ENCODE measurements around the gene DGAT2.

The DGAT2 gene

GRCh38 chr11:75814677-75815344 lies 46.2 kb downstream of the DGAT2 start, which contains the start of gene UVRAG:
Gene UVRAG, plus strand, starts transcription at chr11:75815210. Its CDS starts 198 bp downstream, at chr11:75815408.
- H3K36me3 ChIP-seq (ENCODE audit: control insufficient read depth in 2 of 2, insufficient read depth in 1 of 2, low read length in 2 of 2), result no peaks in the 10 kb centered on the region
- H3K9me3 ChIP-seq (ENCODE audit: control insufficient read depth, insufficient read depth, low read depth, low read length), result no peaks in the 10 kb centered on the region
- ChIA-PET CTCF (interaction anchor here (0.6 to 2.1 kb wide), 5 partner anchors 9 to 394 kb away, joined by 3 to 14 read pairs (median 7); no protein-coding TSS in a partner anchor), POLR2A (interaction anchor here (1.5 kb wide), 1 partner anchor 393 kb away, joined by 4 read pairs; no protein-coding TSS in a partner anchor)
- H3K27ac ChIP-seq (ENCODE audit: extremely low read depth, low read depth, low read length), result peak within 1 kb of the TSS; percentile 67
- H3K4me3 ChIP-seq (ENCODE audit: low read depth, low read length), result peak within 1 kb of the TSS; percentile 90
- H3K4me1 ChIP-seq (ENCODE audit: control insufficient read depth, insufficient read depth, low read length), result no peaks in the 10 kb centered on the region
- TF ChIP-seq ZNF398 (tag by site-specific recombination; IDR thresholded peaks at IDR 0.05), result peak; percentile 48
- no peak for TF ChIP-seq GLI2 (tag by site-specific recombination; IDR thresholded peaks at IDR 0.05; ENCODE audit: borderline replicate concordance, low read depth)
- no peak for TF ChIP-seq ZNF266 (tag by site-specific recombination; IDR thresholded peaks at IDR 0.05; ENCODE audit: low read depth)
- no peak for TF ChIP-seq ZNF169 (tag by site-specific recombination; IDR thresholded peaks at IDR 0.05)
- TF ChIP-seq ZNF449 (tag by site-specific recombination; IDR thresholded peaks at IDR 0.05), result no peak
- TF ChIP-seq ZNF830 (tag by site-specific recombination; IDR thresholded peaks at IDR 0.05; ENCODE audit: low read depth), result no peak
- TF ChIP-seq YY1 (tag by site-specific recombination; IDR thresholded peaks at IDR 0.05), result no peak; the same call in 1 of the 2 replicates
- no peak for TF ChIP-seq PATZ1 (tag by site-specific recombination; IDR thresholded peaks at IDR 0.05)
- TF ChIP-seq SP7 (tag by site-specific recombination; IDR thresholded peaks at IDR 0.05), result no peak
- TF ChIP-seq ZEB2 (tag by site-specific recombination; IDR thresholded peaks at IDR 0.05), result peak; percentile 71
- TF ChIP-seq ZNF155 (tag by site-specific recombination; IDR thresholded peaks at IDR 0.05), result no peak
- no peak for TF ChIP-seq ZNF837 (tag by site-specific recombination; IDR thresholded peaks at IDR 0.05)
- TF ChIP-seq ZNF76 (tag by site-specific recombination; IDR thresholded peaks at IDR 0.05; ENCODE audit: borderline replicate concordance, low read depth), result peak; percentile 37; the same call in 1 of the 2 replicates
- no peak for TF ChIP-seq ZNF777 (tag by site-specific recombination; IDR thresholded peaks at IDR 0.05; ENCODE audit: borderline replicate concordance)
- no peak for TF ChIP-seq ZNF544 (tag by site-specific recombination; IDR thresholded peaks at IDR 0.05)
- TF ChIP-seq SETDB1 (IDR thresholded peaks at IDR 0.05; ENCODE audit: insufficient read length, low read length), result no peak
- no peak for TF ChIP-seq ZNF501 (tag by site-specific recombination; IDR thresholded peaks at IDR 0.05)
- TF ChIP-seq ZNF843 (tag by site-specific recombination; IDR thresholded peaks at IDR 0.05), result no peak
- TF ChIP-seq ZNF626 (tag by site-specific recombination; IDR thresholded peaks at IDR 0.05), result no peak
- no peak for TF ChIP-seq ZNF214 (tag by site-specific recombination; IDR thresholded peaks at IDR 0.05; ENCODE audit: borderline replicate concordance)
- no peak for TF ChIP-seq ZNF549 (tag by site-specific recombination; IDR thresholded peaks at IDR 0.05)
- no peak for TF ChIP-seq ZNF558 (tag by site-specific recombination; IDR thresholded peaks at IDR 0.05)
- no peak for TF ChIP-seq ZBTB6 (tag by site-specific recombination; IDR thresholded peaks at IDR 0.05)
- TF ChIP-seq ZBTB21 (tag by site-specific recombination; IDR thresholded peaks at IDR 0.05), result no peak
- no peak for TF ChIP-seq PRDM1 (tag by site-specific recombination; IDR thresholded peaks at IDR 0.05)
- no peak for TF ChIP-seq ZNF433 (tag by site-specific recombination; IDR thresholded peaks at IDR 0.05; ENCODE audit: low read depth)
- no peak for TF ChIP-seq ZFP3 (tag by site-specific recombination; IDR thresholded peaks at IDR 0.05; ENCODE audit: low read depth)
- TF ChIP-seq MEIS1 (CRISPR knock-in tag; IDR thresholded peaks at IDR 0.05; ENCODE audit: borderline replicate concordance), result no peak
- peak; percentile 87 for TF ChIP-seq ZBTB17 (tag by site-specific recombination; IDR thresholded peaks at IDR 0.05)

Measured in HEK293 (cell line).